ENCODE measurements around the gene BBLN.

BBLN gene

DNA sequence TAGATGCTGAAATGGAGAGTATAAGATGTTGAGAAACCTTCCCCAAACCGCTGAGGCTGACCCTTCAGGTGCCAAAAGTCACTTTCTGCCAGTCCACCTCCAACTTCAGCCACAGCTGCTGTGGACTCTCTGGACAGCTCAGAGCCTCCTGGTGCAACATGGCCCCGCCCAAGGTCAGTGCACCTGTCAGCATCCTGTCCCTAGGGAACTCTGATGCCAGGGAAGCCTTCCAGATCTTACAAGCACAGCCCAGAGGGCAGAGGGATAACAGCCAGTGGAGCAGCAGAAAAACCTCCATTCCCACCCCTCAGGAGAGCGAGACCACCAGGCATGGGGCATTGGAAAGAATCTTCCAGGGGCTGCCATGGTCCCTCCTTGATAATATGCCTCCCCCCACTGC lies 22.1 kb upstream of the BBLN start:
- Histone ChIP-seq H3K9me3 (no peaks in the 10 kb centered on the region), H3K4me1 (ENCODE audit: control insufficient read depth in 1 of 2, insufficient read depth in 1 of 2, low read depth in 1 of 2, low read length in 1 of 2) (peaks cover 31 to 41% of the 10 kb centered on the region in 2 experiments), H3K4me3 (ENCODE audit: low read depth in 1 of 2, low read length in 1 of 2) (no peak overlapping the region), H3K36me3 (no peaks in the 10 kb centered on the region), H3K27ac (no peak overlapping the region), H3K27me3 (no peaks in the 10 kb centered on the region)
- no peak for TF ChIP-seq CTCF (IDR thresholded peaks at IDR 0.05)

GRCh38 chr9:128139621-128140020 lies 20.4 kb upstream of the BBLN start:
- Histone ChIP-seq H3K4me1 (ENCODE audit: control insufficient read depth in 1 of 2, insufficient read depth in 1 of 2, low read depth in 1 of 2, low read length in 1 of 2) (peaks cover 41 to 49% of the 10 kb centered on the region in 2 experiments), H3K27ac (no peak overlapping the region), H3K27me3 (no peaks in the 10 kb centered on the region), H3K4me3 (ENCODE audit: low read depth in 1 of 2, low read length in 1 of 2) (no peak overlapping the region), H3K9me3 (no peaks in the 10 kb centered on the region), H3K36me3 (no peaks in the 10 kb centered on the region)
- TF ChIP-seq CTCF (IDR thresholded peaks at IDR 0.05): no peak

DNA sequence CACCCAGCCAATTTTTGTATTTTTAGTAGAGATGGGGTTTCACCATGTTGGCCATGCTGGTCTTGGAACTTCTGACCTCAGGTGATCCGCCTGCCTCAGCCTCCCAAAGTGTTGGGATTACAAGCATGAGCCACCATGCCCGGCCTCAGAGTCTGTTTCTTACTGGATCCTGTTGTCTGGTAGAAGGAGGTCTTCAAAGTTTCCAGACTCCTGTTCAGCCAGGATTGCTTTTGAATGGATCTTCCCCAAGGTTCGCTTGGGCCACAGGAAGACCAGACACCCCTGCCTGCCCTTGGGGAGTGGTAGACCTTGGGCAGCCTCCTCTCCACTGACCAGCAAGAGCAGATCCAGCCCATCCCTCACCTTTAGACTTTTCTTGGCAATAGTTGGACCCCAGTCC lies 18.5 kb upstream of the BBLN start:
- Histone ChIP-seq H3K27me3 (no peaks in the 10 kb centered on the region), H3K36me3 (no peaks in the 10 kb centered on the region), H3K9me3 (no peaks in the 10 kb centered on the region), H3K4me3 (ENCODE audit: low read depth in 1 of 2, low read length in 1 of 2) (no peak overlapping the region), H3K4me1 (ENCODE audit: control insufficient read depth in 1 of 2, insufficient read depth in 1 of 2, low read depth in 1 of 2, low read length in 1 of 2) (peaks cover 50 to 62% of the 10 kb centered on the region in 2 experiments), H3K27ac (peak overlapping the region; percentile 39)
- TF ChIP-seq CTCF (IDR thresholded peaks at IDR 0.05): no peak

DNA sequence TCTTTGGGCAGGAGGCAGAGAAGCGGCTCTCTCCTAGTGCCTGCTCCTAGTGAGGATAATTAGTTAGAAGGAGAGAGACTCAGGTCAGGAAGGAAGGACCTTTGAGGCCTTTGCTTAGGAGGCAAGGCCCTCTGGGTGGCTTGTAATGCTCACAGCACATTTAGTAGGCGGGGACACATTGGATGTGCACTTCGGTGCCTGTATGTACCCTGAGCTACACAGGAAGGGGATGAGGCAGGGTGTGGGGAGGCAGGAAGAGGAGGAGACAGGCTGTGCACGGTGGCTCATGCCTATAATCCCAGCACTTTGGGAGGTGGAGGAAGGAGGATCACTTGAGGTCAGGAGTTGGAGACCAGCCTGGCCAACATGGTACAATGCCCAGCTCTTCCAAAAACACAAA lies 18.0 kb upstream of the BBLN start:
- no peak for TF ChIP-seq CTCF (IDR thresholded peaks at IDR 0.05)

GRCh38 chr9:128142596-128142995 lies 17.5 kb upstream of the BBLN start:
- TF ChIP-seq CTCF (IDR thresholded peaks at IDR 0.05): no peak
- Histone ChIP-seq H3K4me1 (ENCODE audit: control insufficient read depth in 1 of 2, insufficient read depth in 1 of 2, low read depth in 1 of 2, low read length in 1 of 2) (peaks cover 60 to 72% of the 10 kb centered on the region in 2 experiments), H3K9me3 (no peaks in the 10 kb centered on the region), H3K27ac (peak overlapping the region; percentile 85), H3K4me3 (ENCODE audit: low read depth in 1 of 2, low read length in 1 of 2) (peak overlapping the region in 1 of 2 experiments; percentile 21), H3K36me3 (no peaks in the 10 kb centered on the region), H3K27me3 (no peaks in the 10 kb centered on the region)

More for the DNA sequence above, 18.0 kb upstream of the BBLN start:
- H3K9me3 ChIP-seq: no peaks in the 10 kb centered on the region
- H3K27ac ChIP-seq: peak overlapping the region; percentile 39
- peaks cover 55 to 67% of the 10 kb centered on the region in 2 experiments for H3K4me1 ChIP-seq (ENCODE audit: control insufficient read depth in 1 of 2, insufficient read depth in 1 of 2, low read depth in 1 of 2, low read length in 1 of 2)
- H3K4me3 ChIP-seq (ENCODE audit: low read depth in 1 of 2, low read length in 1 of 2): no peak overlapping the region
- no peaks in the 10 kb centered on the region for H3K36me3 ChIP-seq
- H3K27me3 ChIP-seq: no peaks in the 10 kb centered on the region

All from neutrophil (primary cell).